Measurements from ENCODE around the gene DNAJC5G. TPM values are rescaled to one million over a fixed set of nuclear protein-coding genes. Genes with fewer than 3 reads are reported as not detected.

The DNAJC5G gene
- total and polyA plus RNA-seq, 2 of the 13 experiments (the other 11 are each of a cell fraction or from before 2014, with no cell fraction given), result 0.05 TPM; not detected in 1

GRCh38 chr2:27280826-27281225 lies 5.6 kb downstream of the DNAJC5G start:
- H3K79me2 ChIP-seq (ENCODE audit: insufficient read depth, low read length), result no peaks in the 10 kb centered on the region
- intact Hi-C loops (cut with micrococcal nuclease; ENCODE audit: unreplicated experiment), result loop anchor here (1.0 to 2.0 kb wide), 3 partner anchors 16 to 31 kb away; no protein-coding TSS in a partner anchor
- ChIA-PET POLR2A (interaction anchor here (1.6 kb wide), 1 partner anchor 42 kb away, joined by 3 read pairs; the partner anchor contains the start of gene MPV17), CTCF (ENCODE audit: low intra/inter-chr PET ratio, low total read pairs) (interaction anchor here (0.6 to 3.5 kb wide), 4 partner anchors 16 to 182 kb away, joined by 3 to 29 read pairs (median 12); no protein-coding TSS in a partner anchor)
- H3K27ac ChIP-seq (ENCODE audit: extremely low read length, insufficient read depth, low read length), result no peak overlapping the region
- no peak overlapping the region for H3K4me3 ChIP-seq (replicated peaks in 1 of 3; ENCODE audit: insufficient read depth in 1 of 3, low read depth in 2 of 3, low read length in 3 of 3)
- no peak for FAIRE-seq
- H3K36me3 ChIP-seq (replicated peaks in 1 of 2; ENCODE audit: control insufficient read depth in 1 of 2, insufficient read depth in 2 of 2, low read length in 2 of 2), result no peaks in the 10 kb centered on the region
- no peaks in the 10 kb centered on the region for H4K20me1 ChIP-seq (ENCODE audit: insufficient read depth, low read length)
- ATAC-seq, result no peak
- H2AFZ ChIP-seq (ENCODE audit: low read length), result no peak overlapping the region
- peaks cover 33% of the 10 kb centered on the region for H3K4me1 ChIP-seq (ENCODE audit: insufficient read depth, low read length)
- no peak for DNase-seq (ENCODE audit: low spot score)
- H3K4me2 ChIP-seq (ENCODE audit: low read depth, low read length), result no peak overlapping the region
- no TSS peak for BruUV-seq (replicated peaks)
- H3K27me3 ChIP-seq (ENCODE audit: control insufficient read depth in 1 of 2, insufficient read depth in 2 of 2, low read length in 2 of 2), result peaks cover 0 to 24% of the 10 kb centered on the region in 2 experiments; a peak in 4 of 5 replicates
- H3K9me3 ChIP-seq (ENCODE audit: low read length), result no peaks in the 10 kb centered on the region
- 6% methylated on average over 3 of the region's 3 CpGs for WGBS (ENCODE audit: low lambda C conversion rate)
- in situ Hi-C loops (cut with HindIII; ENCODE audit: extremely low pct_ligation_motif_present, low pct_unique_long_range_greater_than_20kb), result loop anchor here (5.0 to 10.0 kb wide), 2 partner anchors 184 to 316 kb away; no protein-coding TSS in a partner anchor
- no peak overlapping the region for H3K9ac ChIP-seq (ENCODE audit: insufficient read depth, low read depth, low read length)
- no peak for TF ChIP-seq ZNF367 (CRISPR knock-in tag; IDR thresholded peaks at IDR 0.05; ENCODE audit: borderline replicate concordance)
- no peak for TF ChIP-seq ZNF281 (CRISPR knock-in tag; IDR thresholded peaks at IDR 0.05; ENCODE audit: borderline replicate concordance)

- no peak for ATAC-seq
- no peak overlapping the region for H3K27ac ChIP-seq (ENCODE audit: extremely low read length, insufficient read depth, low read length)
- H2AFZ ChIP-seq (ENCODE audit: low read length), result no peak overlapping the region
- no peak for FAIRE-seq
- WGBS (ENCODE audit: low lambda C conversion rate), result 42% methylated on average over 3 of the region's 3 CpGs
- in situ Hi-C loops (cut with HindIII; ENCODE audit: extremely low pct_ligation_motif_present, low pct_unique_long_range_greater_than_20kb) (loop anchor here (5.0 to 10.0 kb wide), 2 partner anchors 184 to 317 kb away; no protein-coding TSS in a partner anchor), intact Hi-C loops (cut with micrococcal nuclease; ENCODE audit: unreplicated experiment) (loop anchor here (2.0 kb wide), 1 partner anchor 17 kb away; no protein-coding TSS in a partner anchor)
- no peak overlapping the region for H3K4me3 ChIP-seq (replicated peaks in 1 of 3; ENCODE audit: insufficient read depth in 1 of 3, low read depth in 2 of 3, low read length in 3 of 3)
- ChIA-PET POLR2A (interaction anchor here (1.3 to 1.6 kb wide), 3 partner anchors 16 to 187 kb away, joined by 3 read pairs; partner anchors contain the start of gene MPV17), CTCF (ENCODE audit: low intra/inter-chr PET ratio, low total read pairs) (no interaction called here)
- no TSS peak for BruUV-seq (replicated peaks)
- DNase-seq (ENCODE audit: low spot score), result no peak
- no peaks in the 10 kb centered on the region for H4K20me1 ChIP-seq (ENCODE audit: insufficient read depth, low read length)
- TF ChIP-seq FOXO4 (CRISPR knock-in tag; conservative IDR thresholded peaks at IDR 0.05) (no peak), ZSCAN12 (CRISPR knock-in tag; IDR thresholded peaks at IDR 0.05) (no peak), MED8 (CRISPR knock-in tag; IDR thresholded peaks at IDR 0.05; ENCODE audit: insufficient replicate concordance) (no peak)
- no peaks in the 10 kb centered on the region for H3K9me3 ChIP-seq (ENCODE audit: low read length)
- no peaks in the 10 kb centered on the region for H3K36me3 ChIP-seq (replicated peaks in 1 of 2; ENCODE audit: control insufficient read depth in 1 of 2, insufficient read depth in 2 of 2, low read length in 2 of 2)
- H3K4me1 ChIP-seq (ENCODE audit: insufficient read depth, low read length), result peaks cover 36% of the 10 kb centered on the region
- peaks cover 0 to 21% of the 10 kb centered on the region in 2 experiments; a peak in 4 of 5 replicates for H3K27me3 ChIP-seq (ENCODE audit: control insufficient read depth in 1 of 2, insufficient read depth in 2 of 2, low read length in 2 of 2)
- no peak overlapping the region for H3K9ac ChIP-seq (ENCODE audit: insufficient read depth, low read depth, low read length)
- no peak overlapping the region for H3K4me2 ChIP-seq (ENCODE audit: low read depth, low read length)
- H3K79me2 ChIP-seq (ENCODE audit: insufficient read depth, low read length), result no peaks in the 10 kb centered on the region
Measured at GRCh38 chr2:27281442-27281841, 6.2 kb downstream of the DNAJC5G start.
